Raji (cell line): ENCODE results near the gene CATSPERE.

Experiments used
- POLR2A ChIP-seq: IDR thresholded peaks from 2 replicates; pipeline ENCODE4 v1.6.1; 2011; ENCODE audit warnings: low read depth, low read length, control low read depth; ENCODE audit not compliant: insufficient read depth

CATSPERE gene

DNA sequence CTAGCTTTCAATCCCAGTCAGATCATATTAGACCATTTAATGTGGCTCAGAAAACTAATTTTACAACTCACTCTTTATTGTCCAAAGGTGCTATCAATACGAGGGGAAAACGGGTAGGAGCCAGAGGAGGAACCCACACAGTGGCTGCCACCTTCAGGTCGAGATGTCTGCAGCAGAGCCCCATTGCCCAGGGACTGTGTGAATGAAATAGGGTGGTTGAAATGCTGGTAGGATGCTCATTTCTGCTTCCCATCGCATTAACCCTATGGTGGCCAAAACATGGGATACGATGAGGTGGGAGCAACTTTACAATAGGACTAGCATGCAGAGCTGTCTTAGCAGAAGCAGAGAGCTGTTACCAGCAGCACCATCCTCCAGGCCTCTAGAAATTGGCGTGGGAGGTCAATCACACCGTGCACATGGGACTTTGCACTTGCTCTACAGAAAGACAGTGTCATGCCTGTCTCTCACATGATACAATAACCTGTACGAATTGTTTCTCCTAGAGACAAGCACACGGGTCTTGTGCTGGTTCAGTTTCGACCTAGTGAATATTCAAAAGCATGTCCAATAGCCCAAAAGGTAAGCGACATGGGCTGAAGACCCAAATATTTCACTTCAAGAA is 122.4 kb downstream of the CATSPERE start:
- TF ChIP-seq POLR2A: no peak

DNA sequence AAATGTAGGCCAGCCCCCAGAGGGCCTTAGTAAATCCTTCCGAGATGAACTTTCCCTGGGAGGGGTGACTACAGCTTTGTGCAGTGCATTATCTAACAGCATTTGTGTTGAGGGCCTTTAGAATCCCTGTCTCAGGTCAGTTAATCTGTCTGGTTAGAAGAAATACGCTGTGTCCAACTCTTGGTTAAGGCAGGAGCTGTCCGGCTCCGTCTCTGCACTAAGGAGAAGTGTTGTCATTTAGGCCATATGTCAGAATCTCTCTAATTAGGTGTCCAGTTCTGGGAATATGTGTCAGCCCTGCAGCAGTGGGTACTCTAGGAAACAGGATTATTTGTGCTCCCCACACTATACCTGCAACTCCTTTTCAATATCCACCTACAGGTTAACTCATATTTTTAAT is 124.8 kb downstream of the CATSPERE start:
- TF ChIP-seq POLR2A: no peak

DNA sequence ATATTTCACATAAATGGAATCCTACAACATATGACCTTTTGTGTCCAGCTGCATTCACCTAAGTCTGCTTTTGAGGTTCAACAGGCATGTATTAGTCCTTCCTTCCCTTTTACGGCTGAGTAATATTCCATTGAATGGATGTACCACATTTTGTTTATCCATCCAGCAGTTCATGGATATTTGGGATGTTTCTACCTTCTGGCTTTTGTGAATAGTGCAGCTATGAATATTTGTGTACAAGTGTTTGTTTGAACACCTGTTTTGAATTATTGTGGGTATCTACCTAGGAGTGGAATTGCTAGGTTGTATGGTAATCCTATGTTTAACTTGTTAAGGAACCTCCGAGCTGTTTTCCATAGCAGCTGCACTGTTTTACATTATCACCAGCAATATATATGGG is 129.6 kb downstream of the CATSPERE start:
- TF ChIP-seq POLR2A: no peak

DNA sequence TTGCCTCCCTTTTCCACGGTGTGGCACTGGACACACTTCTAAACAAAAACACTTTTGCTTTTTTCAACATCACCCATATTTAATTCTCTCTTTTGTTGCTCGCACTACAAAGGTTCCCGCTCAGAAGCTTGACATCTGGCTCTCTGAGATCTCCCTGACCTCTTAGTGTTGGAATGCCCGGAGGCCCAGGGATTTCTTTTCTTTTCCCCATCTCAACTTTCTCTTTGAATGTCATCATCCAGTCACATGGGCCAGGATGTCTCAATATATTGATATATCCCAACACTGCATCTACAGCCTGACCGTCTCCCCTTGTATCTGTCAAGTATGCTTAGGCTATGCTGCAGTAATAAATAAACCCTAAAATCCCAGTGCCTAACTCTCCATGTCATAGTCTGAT is 137.5 kb downstream of the CATSPERE start:
- TF ChIP-seq POLR2A: no peak

DNA sequence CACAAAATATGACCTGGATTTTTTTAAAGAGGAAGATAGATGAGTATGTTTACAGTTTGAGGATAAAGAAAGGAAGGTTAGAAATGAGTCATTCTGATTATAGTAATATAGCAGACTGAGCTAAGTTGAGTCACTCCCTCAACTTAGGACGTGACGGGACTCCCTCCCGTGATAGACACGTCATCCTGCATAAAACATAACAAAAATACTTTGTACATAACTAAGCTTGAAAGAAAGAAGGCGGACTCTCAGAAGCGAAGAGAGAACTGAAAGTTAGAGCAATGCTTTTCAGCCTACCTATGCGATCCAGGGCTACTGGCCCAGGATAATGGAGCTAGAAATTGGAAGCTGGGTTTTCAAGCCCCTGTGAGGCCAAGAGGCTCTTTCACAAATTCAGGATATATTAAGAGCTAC is 138.9 kb downstream of the CATSPERE start:
- TF ChIP-seq POLR2A: no peak

DNA sequence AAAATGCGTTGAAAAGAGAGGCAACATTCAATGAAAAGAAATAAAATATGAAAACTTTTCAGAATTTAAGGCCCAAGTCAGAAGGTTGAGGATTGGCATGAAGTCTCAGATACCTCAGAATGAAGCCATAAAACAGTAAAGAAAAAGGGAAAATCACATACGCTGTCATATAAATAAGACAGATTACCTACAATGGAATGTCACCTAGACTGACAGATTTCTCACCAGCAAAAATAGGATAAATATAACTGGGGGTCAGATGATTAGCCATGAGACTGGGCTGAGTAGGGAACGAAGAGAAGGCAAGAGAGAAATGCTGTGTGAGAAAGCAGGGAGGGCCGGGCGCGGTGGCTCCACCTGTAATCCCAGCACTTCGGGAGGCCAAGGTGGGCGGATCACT is 140.3 kb downstream of the CATSPERE start:
- TF ChIP-seq POLR2A: no peak

DNA sequence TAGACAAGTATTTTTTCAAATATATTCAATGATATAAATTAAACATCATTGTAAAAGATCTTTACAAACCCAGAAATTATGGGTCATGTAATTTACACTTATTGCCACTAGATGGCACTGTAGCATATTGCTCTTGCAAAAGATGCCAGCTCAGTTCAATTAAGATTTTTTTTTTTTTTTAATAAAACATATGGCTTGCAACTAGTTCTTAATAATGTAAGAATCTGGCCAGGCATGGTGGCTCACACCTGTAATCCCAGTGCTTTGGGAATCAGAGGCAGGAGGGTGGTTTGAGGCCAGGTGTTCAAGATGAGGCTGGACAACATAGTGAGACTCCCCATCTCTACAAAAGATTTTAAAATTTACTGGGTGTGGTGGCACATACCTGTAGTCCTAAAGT is 142.4 kb downstream of the CATSPERE start:
- no peak for TF ChIP-seq POLR2A

DNA sequence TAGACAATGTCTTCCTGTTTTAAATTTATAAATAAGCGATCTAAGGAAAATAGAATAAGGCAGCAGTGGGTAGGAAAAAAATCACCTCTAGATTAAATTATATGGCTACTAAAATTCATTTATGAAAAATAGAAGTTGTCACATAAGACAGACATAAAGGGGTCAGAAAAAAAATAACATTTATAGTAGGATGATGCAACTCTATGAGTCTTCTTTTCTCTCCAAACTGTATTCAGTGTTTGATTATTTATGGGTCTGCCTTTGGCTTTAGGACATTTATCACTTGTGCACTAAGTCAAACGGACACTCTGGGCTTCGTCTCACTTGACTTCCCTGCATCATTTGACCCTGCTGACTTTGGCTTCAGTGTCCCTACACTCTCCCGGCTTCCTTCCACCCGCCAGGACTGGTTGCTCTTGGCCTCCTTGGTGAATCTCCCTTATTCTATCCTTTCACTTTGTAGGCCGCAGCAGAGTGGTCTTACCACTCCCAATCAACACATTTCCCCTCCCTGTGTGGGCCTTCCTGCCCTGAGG is 144.8 kb downstream of the CATSPERE start:
- no peak for TF ChIP-seq POLR2A

DNA sequence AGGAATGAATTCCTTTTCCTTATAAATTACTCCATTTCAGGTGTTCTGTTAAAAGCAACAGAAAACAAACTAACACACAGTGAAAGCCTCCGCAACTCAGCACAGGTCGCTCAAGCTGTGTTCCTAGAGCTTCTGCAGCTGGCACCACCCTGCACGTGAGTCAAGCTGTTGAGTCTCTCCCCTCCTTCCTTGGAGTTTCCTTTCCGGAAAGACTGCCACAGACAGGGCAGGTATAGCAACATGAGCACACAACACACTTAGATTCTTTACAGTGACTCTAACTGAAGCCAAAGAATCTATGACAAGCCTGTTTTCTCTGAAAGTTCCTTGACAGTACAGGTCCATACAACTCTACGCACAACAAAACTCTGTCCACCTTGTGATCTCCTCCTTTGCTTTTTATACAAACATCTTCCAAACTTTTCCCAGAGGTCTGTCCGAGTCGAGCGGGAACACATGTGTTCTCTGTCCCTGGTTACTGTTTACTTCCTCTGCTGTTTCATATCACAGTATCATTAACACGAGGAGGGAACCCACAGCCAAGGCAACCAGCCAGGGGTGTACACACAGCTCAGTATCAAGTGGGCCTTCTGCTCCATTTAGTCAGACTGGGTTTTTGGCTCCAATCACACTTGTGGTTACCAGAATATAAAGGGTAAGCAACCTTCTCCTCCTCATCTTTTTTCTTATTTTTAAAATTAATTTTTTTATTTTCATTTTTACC is 153.2 kb downstream of the CATSPERE start:
- no peak for TF ChIP-seq POLR2A

DNA sequence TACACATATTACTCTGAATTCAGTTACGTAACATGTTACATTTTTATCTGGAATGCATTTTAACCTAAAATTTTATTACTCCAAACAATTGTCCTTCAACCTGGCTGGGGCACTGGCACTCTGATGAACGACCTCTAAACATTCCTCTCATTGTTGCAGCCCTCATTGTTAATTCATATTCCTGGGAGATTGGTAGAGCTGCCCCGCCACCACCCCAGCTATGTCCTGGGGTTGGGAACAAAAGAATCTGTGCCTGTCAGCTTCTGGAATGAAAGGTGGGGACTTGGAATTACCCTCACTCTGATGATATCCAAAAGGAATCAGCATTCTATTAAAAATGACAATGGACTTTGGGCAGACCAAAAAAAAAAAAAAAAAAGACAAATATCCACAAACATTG is 153.8 kb downstream of the CATSPERE start:
- TF ChIP-seq POLR2A: no peak

DNA sequence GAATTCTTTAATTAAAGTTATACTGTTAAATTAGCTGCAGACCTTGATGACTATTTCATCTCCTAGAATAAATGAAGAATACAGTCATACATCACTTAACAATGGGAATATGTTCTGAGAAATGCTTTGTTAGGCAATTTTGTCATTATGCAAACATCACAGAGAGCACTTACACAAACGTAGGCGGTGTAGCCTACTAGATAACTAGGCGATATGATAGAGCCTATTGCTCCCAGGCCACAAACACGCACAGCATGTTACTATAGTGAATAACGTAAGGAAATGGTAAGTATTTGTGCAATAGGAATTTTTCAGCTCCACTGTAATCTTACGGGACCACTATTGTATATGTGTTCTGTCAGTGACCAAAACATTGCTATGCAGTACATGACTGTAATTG is 154.2 kb downstream of the CATSPERE start:
- TF ChIP-seq POLR2A: no peak

DNA sequence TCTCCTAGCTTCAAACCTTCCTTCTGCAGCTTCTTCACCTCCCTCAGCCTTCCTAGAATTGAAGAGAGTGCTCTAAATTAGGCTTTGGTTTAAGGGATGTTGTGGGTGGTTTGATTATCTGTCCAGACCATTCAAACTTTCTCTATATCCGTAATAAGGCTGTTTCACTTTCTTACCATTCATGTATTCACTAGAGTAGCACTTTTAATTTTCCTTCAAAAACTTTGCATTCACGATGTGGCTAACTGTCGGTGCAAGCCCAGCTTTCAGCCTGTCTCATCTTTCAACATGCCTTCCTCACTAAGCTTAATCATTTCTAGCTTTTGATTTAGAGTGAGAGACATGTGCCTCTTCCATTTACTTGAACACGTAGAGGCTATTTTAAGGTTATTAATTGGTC is 165.6 kb downstream of the CATSPERE start:
- no peak for TF ChIP-seq POLR2A

DNA sequence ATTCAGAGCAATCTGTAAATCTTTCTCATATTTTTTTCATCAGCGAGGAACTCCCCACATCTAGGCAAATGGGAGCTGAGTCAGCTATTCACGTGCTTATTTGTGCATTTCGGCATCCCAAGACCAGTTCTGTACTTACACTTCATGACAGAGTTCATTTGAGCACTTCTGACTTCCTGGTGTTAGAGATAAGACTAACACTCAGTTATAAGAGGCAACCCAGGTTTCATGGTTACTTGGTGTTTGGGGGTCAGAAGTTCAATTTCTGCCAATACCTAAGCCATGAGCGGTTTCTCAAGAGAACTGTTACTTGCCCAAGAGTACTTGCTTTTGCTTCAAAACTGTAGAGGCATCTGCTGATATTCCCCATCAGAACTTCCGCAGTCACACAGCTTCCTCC is 167.7 kb downstream of the CATSPERE start:
- no peak for TF ChIP-seq POLR2A

DNA sequence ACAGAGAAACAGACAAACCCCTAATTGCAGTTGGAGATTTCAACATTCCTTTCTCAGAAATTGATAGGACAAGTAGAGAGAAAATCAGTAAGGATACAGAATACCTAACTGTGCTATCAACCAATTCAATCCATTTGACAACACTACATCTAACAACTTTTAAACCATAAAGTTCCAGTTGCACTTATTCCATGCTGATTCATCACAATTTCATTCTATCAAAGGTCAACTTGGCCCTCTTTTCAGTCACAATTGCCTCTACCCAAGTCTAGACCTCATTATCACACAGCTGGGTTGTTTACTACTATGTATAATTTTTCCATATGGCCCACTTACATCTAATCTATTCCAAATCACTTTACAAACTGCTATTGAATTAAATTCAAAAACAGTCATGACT is 172.1 kb downstream of the CATSPERE start:
- no peak for TF ChIP-seq POLR2A

DNA sequence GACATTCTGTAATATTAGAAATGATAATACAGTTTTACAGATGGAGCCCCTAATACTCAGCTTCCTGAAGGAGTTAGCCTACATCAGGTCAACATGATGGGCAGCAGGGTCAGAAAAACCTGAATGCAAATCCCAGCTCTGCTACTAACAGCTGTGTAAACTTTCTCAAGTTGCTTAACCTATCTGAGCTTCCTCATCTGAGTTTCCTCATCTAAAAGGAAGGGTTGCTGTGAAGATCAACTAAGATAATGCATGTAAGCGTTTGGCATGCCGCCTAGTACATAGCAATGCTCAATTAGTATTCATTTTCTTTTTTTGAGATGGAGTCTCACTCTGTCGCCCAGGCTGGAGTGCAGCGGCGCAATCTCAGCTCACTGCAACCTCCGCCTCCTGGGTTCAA is 173.5 kb downstream of the CATSPERE start:
- TF ChIP-seq POLR2A: no peak

DNA sequence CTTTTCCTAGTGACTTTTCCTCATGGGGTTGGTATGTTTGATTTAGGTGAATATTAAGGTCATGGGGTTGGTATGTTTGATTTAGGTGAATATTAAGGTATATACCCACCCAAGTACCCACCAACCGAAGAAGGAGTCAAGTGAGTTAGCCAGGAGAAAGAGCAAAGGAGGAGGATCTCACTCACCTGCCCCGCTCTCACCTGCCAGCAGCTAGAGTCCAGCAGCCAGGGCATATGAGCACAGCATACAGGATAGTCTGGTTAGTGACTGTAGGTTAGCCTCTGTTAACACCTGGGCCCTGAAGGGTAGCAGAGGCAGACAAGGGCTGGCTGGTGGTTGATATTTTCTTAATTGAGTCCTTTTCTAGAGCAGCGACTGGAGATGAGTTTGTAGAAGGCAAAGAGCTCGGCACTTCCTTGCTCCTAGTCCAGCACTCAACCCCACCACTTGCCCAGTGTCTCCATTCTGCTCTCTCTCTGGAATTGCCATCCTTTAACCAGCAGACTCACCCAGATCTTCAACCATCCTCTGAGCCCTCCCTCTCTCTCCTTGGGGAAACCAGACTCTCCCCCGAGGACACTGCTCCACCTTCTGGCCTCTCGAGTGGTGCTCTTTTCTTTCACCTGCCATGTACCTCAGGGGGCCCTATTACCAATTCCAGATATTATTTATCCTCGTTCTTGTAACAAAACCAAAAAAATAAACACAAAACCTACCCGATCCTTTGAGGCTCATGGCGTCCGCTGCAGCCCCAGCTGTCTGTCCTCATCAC is 175.6 kb downstream of the CATSPERE start:
- TF ChIP-seq POLR2A: no peak
